GM12801 (cell line): Measurements from ENCODE around the gene CNMD.

ENCODE experiments used
- CTCF ChIP-seq: IDR thresholded peaks from one replicate; pipeline ENCODE4 v1.5.1; 2011; ENCODE audit warnings: control low read depth; ENCODE audit not compliant: insufficient read length; ENCODE audit errors: extremely low read depth

CNMD gene

GRCh38 chr13:52677823-52678222 is 61.8 kb downstream of the CNMD start:
- no peak for TF ChIP-seq CTCF

- TF ChIP-seq CTCF: no peak
These were observed 66.2 kb downstream of the CNMD start for GRCh38 chr13:52673465-52673864.

GRCh38 chr13:52670726-52671125 is 68.9 kb downstream of the CNMD start:
- no peak for TF ChIP-seq CTCF

GRCh38 chr13:52669677-52670076 is 69.9 kb downstream of the CNMD start:
- no peak for TF ChIP-seq CTCF

GRCh38 chr13:52665325-52665724 is 74.3 kb downstream of the CNMD start:
- no peak for TF ChIP-seq CTCF

- no peak for TF ChIP-seq CTCF
These were observed 75.3 kb downstream of the CNMD start for GRCh38 chr13:52664272-52664671.

- TF ChIP-seq CTCF: no peak
These were observed 80.3 kb downstream of the CNMD start for GRCh38 chr13:52659340-52659739.
